SK-N-MC (cell line): ENCODE data around the gene METTL16.

Source experiments
- EZH2 ChIP-seq: fragments of 200-600 bp; sonication (generic); IDR thresholded peaks from one replicate; pipeline ENCODE4 v1.6.1; 2017; ENCODE audit warnings: antibody characterized with exemption
- POLR2AphosphoS5 ChIP-seq: IDR thresholded peaks from 2 replicates; pipeline ENCODE4 v1.6.1; 2012; ENCODE audit warnings: mild to moderate bottlenecking, low read depth, low read length, borderline replicate concordance

DNA sequence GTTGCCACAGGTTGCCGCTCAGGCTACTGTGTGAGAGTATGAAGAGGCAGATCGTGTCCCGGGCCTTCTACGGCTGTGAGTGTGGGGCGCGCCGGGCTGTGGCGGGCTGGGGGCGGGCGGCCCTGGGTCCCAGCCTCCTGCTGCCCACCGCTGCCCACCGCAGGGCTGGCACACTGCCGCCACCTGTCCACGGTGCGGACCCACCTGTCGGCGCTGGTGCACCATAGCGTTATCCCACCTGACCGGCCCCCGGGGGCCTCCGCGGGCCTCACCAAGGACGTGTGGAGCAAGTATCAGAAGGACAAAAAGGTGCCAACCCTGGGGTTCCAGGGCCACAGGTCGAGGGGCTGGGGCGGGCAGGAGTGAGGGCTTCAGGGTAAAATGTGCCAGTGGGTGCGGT lies 139.5 kb downstream of the METTL16 start:
- no peak for TF ChIP-seq EZH2
- no peak for TF ChIP-seq POLR2AphosphoS5
